Lower leg skin (tissue), 4 donors: ENCODE results near the gene GASK1A. TPM values are rescaled to one million over a fixed set of nuclear protein-coding genes. Genes with fewer than 3 reads are reported as not detected.
"Not testable (repeated sequence)": the region's sequence is repeated elsewhere in the genome, so short reads cannot be mapped to it uniquely, and the experiment has no call there.

Experiments used
- DNase-seq, 2 donors: peaks; one replicate each; pipeline ENCODE4 v3.0.0-alpha.2; 2019; ENCODE audit warnings: low spot score in 2 of 2
- H3K4me3 ChIP-seq: fragments of 200-600 bp; sonication (generic); 2 replicates; pipeline ENCODE4 v1.5.1; 2017; ENCODE audit warnings: mild to moderate bottlenecking, low read depth; ENCODE audit not compliant: poor library complexity, severe bottlenecking
- POLR2A ChIP-seq, 2 donors: fragments of 450-650 bp; IDR thresholded peaks; one replicate each; pipeline ENCODE4 v1.6.1; 2016 to 2017; ENCODE audit warnings: antibody characterized with exemption in 2 of 2, mild to moderate bottlenecking in 1 of 2, moderate library complexity in 1 of 2
- WGBS, 2 donors: methylation state at CpG; one replicate each; pipeline ENCODE4 v1.1.5; 2018; 5-methylcytosine and 5-hydroxymethylcytosine counted together
- intact Hi-C: fragments of 100-400 bp; cut with DNase I; formaldehyde crosslinking; loops from one replicate; pipeline ENCODE4 v1.15.0; 2023; ENCODE audit warnings: low total_unique reads
- total RNA-seq, 4 donors: library from RNA; depleted of rRNA; stranded (reverse); fragments of >200 nt; gene quantifications; one replicate each; pipeline ENCODE4 v1.1.0, GENCODE V29; 2016
- TF ChIP-seq, protein P1 (sequence below), 3 donors: fragments of 450-650 bp; IDR thresholded peaks; one replicate each; pipeline ENCODE4 v1.5.1; 2016; ENCODE audit warnings: antibody characterized with exemption in 3 of 3, mild to moderate bottlenecking in 3 of 3, moderate library complexity in 2 of 3

Gene GASK1A
- total RNA-seq, 4 donors from 2014 or later, result 1.4 to 5.6 (median 3.3) TPM

DNA sequence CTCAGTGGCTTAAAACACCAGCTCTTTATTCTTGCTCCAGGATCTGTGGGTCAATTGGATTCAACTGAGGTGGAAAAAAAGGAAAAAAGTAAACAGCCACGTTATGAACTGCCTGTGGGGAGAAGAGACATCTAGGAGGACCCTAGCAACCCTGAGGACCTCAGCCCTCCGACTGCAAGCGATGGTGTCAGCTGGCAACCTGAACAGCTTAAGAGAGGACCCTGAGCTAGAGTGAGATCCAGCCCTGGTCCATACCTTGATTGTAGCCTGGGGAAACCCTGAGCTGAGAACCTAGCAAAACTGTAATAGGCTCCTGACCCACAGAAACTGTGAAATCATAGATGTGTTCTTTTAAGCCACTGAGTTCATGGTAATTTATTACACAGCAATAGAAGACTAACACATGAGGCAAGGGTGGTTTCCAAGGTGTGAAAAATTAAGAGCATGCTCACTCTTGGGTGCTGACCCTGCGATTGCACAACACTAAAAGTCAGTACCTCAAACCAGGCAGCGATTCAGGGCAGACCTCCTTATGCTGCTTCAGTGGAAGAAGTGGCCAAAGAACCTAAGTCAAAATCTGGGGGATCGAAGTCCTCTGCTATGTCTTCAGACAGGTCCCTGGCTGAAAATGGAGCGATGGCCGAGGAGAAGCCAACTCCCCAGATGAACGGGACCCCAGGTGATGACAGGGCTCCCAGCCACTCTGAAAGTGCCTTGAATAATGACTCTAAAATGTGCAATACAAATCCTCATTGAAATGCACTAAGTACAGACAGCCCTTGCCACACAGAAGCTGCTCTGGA lies 57.7 kb downstream of the GASK1A start:
- TF ChIP-seq POLR2A (IDR thresholded peaks at IDR 0.05), result no peak
- TF ChIP-seq, protein P1, sequence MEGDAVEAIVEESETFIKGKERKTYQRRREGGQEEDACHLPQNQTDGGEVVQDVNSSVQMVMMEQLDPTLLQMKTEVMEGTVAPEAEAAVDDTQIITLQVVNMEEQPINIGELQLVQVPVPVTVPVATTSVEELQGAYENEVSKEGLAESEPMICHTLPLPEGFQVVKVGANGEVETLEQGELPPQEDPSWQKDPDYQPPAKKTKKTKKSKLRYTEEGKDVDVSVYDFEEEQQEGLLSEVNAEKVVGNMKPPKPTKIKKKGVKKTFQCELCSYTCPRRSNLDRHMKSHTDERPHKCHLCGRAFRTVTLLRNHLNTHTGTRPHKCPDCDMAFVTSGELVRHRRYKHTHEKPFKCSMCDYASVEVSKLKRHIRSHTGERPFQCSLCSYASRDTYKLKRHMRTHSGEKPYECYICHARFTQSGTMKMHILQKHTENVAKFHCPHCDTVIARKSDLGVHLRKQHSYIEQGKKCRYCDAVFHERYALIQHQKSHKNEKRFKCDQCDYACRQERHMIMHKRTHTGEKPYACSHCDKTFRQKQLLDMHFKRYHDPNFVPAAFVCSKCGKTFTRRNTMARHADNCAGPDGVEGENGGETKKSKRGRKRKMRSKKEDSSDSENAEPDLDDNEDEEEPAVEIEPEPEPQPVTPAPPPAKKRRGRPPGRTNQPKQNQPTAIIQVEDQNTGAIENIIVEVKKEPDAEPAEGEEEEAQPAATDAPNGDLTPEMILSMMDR (IDR thresholded peaks at IDR 0.05), result no peak
- no peak overlapping the region for H3K4me3 ChIP-seq
- intact Hi-C loops, result no loop called here
- no peak for DNase-seq
- 84 to 87% methylated on average over 9 of the region's 9 CpGs for WGBS, 2 donors

DNA sequence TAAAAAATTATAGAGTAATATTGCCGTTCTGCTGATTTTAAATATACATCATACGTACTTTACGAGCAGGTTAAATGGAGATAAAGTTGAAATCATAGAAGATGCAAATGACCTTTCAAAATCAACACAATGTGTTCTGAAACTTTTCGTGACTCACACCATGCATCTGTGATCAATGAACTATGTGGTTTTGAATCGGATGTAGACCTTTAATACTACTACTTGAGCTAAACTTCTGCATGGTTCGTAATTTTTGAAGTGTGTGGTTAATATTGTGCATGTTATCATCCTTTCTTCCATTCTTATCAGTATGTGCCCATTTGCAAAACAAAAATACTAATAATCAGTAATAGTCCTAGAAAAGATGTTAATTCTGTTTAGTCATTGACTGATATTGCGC lies 58.9 kb downstream of the GASK1A start:
- TF ChIP-seq, protein P1 (IDR thresholded peaks at IDR 0.05), result no peak
- no peak for TF ChIP-seq POLR2A (IDR thresholded peaks at IDR 0.05)
- WGBS, 2 donors, result 76 to 79% methylated on average over 7 of the region's 7 CpGs
- H3K4me3 ChIP-seq, result no peak overlapping the region
- DNase-seq, result no peak
- intact Hi-C loops, result no loop called here

DNA sequence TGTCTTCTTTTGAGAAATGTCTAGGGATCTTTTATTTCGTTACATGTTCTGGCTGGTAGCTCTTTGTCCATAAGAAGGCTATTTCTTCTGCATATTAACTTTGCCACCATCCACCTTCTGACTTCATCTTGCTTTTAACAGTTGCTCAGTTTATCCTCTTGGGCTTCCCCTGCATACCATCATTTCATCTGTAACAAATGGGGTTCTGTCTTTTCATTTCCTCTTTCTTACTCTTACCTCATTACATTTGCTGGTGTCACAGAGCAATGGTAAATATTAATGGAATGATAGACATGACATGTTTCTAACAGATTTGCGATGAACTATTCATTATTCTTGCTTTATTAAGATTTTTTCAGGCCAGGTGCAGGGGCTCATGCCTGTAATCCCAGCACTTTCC lies 62.4 kb downstream of the GASK1A start:
- intact Hi-C loops, result no loop called here
- H3K4me3 ChIP-seq, result no peak overlapping the region
- no peak for DNase-seq
- no peak for TF ChIP-seq POLR2A (IDR thresholded peaks at IDR 0.05)
- TF ChIP-seq, protein P1 (IDR thresholded peaks at IDR 0.05), result no peak
- 88 to 100% methylated on average over 2 of the region's 2 CpGs for WGBS, 2 donors

DNA sequence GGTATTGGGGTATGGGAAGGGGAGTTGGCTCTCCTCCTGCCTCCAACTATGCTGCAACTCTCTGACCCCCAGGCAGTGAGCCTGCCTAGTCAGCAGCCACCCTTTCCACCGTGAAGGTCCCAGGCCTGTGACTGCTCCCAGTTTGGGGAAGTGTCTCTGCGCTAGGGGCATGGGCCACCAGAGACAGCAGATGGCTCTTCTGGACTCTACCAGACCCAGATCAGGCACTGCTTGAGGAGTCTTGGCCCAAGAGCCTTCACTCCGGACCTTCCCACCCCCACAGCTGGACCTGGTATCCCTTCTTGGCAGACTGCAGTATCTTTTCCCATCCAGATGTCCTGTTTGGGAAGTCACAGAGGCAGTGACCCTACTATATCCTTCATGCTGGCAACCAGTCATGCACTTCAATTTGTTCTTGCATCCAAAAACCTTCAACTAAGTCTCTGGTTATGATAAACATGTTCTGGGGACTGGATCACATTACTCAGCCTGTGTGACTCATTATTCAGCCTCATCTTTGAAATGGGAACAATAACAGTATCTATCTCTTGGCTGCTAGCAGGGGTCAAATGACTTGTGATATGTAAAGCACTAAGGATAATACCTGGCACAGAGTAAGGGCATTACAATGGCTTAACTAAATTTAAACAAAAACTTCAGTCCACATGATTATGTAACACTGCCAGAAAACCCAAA lies 64.1 kb downstream of the GASK1A start:
- WGBS, 2 donors, result 63 to 70% methylated on average over 3 of the region's 3 CpGs
- intact Hi-C loops, result no loop called here
- no peak overlapping the region for H3K4me3 ChIP-seq
- TF ChIP-seq, protein P1 (IDR thresholded peaks at IDR 0.05), result no peak
- no peak for TF ChIP-seq POLR2A (IDR thresholded peaks at IDR 0.05)
- DNase-seq, result no peak

DNA sequence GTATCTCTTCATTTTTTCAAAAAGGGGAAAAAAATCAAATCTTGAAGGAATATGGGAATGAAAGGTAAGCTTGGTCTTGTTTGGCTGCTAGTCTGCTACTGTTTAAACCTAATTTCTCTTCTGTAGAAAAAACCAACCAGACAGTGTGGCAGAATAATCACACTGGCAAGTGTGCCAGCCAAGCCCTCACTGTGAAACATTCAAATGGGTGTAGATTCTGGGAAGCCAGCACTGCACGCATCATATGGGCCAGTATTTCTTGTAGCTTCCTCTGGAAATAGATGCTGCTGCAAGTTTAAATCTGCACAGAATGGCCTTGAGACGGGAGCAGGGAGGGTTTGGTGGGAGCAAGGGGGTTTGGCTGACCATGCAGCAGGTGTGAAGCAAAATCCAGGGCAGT lies 64.7 kb downstream of the GASK1A start:
- DNase-seq, result no peak
- no peak overlapping the region for H3K4me3 ChIP-seq
- 89 to 92% methylated on average over 2 of the region's 2 CpGs for WGBS, 2 donors
- TF ChIP-seq POLR2A (IDR thresholded peaks at IDR 0.05), result no peak
- TF ChIP-seq, protein P1 (IDR thresholded peaks at IDR 0.05), result no peak
- intact Hi-C loops, result no loop called here

DNA sequence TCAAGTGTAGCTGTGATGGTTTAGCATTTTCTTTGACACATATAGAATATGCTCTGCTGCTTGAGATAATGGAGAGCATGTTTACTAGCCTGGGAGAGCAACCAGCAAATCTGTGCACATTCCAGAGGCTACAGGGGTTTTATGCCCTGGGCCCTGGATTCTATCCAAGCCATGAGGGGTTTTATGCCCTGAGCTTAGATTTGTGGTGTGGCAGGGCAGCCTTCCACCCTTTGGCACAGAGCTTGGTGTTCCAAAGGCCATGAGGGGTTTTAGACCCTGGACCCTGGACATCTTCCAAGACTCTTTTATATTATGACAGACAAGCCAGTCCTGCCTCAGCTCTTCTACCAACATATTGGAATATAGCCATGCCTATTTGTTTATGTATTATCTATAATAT lies 66.0 kb downstream of the GASK1A start:
- H3K4me3 ChIP-seq, intact Hi-C loops, DNase-seq: not testable (repeated sequence)
